ENCODE measurements around the gene MRM2.

- TF ChIP-seq, protein P1, sequence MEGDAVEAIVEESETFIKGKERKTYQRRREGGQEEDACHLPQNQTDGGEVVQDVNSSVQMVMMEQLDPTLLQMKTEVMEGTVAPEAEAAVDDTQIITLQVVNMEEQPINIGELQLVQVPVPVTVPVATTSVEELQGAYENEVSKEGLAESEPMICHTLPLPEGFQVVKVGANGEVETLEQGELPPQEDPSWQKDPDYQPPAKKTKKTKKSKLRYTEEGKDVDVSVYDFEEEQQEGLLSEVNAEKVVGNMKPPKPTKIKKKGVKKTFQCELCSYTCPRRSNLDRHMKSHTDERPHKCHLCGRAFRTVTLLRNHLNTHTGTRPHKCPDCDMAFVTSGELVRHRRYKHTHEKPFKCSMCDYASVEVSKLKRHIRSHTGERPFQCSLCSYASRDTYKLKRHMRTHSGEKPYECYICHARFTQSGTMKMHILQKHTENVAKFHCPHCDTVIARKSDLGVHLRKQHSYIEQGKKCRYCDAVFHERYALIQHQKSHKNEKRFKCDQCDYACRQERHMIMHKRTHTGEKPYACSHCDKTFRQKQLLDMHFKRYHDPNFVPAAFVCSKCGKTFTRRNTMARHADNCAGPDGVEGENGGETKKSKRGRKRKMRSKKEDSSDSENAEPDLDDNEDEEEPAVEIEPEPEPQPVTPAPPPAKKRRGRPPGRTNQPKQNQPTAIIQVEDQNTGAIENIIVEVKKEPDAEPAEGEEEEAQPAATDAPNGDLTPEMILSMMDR (IDR thresholded peaks at IDR 0.05) = no peak
- no peak for TF ChIP-seq POLR2A (IDR thresholded peaks at IDR 0.05)
Observed at GRCh38 chr7:2220506-2220905, 21.5 kb downstream of the MRM2 start.

All from right lobe of liver (tissue), 4 donors.